HG02943 (cell line): ENCODE measurements around the gene MAB21L4.

Source experiments
- ATAC-seq: cut with Tn5 transposase; IDR thresholded peaks from one replicate; pipeline ENCODE4 v1.9.1; 2021; ENCODE audit warnings: mild to moderate bottlenecking, low read depth, moderate library complexity; ENCODE audit not compliant: unreplicated experiment

The MAB21L4 gene

DNA sequence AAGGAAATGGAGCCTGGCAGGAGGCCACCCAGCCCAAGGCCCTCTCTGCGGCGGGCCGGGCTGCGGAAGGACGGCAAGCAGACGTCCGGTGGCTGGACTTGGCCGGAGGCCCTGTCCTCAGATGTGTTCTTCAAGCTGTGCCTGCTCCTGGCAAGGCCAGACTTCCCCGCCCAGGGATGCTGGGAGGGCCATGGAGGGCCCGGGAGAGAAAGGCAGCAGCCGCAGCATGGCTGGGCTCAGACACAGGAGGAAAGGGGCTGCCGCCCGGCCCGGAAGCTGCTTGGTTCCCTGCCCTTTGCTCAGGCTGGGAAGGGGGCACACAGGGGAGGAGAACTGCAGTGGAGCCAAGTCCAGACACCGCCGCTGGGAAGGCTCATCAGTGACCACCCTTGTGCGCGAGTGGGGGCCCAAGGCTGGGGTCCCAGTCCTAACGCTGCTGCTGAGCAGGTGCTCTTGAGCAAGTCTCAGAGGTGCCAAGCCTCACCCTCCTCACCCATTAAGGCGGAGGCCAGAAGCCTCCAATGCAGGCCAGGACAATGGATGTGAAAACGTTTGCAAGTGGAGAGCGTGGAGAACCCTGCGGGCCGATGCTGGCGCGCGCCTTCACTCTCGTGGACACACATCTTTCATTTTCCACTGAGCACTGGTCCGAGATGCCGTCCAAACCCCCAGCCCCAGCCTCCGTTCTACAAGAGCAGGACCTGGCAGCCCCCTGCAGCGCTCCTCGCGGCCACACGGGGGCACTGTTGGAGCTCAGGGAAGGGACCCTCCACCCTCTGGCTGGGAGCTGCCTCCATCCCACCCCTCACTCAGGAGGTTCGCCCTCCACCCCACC is 18.1 kb upstream of the MAB21L4 start:
- no peak for ATAC-seq

DNA sequence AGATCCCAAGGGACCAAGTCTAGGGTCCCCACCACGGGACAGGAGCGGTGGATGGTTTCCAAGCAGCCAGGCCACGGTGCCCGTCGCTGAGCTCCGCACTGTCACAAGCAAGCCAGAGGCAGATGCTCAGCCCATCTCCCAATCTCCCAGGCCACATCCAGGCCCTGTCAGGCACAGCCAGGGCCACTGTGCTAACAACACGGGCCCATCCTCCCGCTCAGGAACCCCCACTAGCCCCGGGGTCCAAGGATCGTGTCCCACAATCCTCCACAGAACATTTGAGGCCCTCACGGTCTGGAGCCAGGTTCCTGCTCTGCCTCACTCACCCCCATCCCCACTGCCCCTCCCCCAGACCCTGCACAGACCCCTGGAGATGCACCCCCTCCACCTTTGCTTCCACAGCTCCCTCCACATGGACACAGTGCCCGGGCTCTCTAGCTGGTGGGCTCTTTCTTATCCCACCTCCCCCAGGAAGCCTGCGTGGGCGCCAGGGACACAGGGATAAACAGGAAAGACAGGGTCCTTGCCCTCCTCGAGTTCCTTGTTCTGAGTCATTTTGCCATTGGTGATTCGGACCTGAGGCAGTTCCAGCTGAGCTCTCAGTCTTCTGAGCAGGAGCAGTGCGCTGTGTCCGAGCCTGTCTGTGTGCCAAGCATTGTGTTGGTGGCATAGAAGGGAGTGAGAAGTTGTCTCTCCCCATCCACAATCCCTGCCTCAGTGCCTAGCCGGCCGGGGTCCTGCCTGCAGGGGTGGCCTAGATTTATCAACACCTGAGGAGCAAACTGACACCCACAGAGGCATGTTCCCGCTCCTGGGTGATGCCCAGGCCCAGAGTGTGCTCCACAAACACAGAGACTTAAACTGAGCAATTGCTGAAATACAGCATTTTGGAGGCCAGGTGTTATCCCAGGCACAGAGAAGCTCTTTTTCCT is 17.2 kb upstream of the MAB21L4 start:
- no peak for ATAC-seq

DNA sequence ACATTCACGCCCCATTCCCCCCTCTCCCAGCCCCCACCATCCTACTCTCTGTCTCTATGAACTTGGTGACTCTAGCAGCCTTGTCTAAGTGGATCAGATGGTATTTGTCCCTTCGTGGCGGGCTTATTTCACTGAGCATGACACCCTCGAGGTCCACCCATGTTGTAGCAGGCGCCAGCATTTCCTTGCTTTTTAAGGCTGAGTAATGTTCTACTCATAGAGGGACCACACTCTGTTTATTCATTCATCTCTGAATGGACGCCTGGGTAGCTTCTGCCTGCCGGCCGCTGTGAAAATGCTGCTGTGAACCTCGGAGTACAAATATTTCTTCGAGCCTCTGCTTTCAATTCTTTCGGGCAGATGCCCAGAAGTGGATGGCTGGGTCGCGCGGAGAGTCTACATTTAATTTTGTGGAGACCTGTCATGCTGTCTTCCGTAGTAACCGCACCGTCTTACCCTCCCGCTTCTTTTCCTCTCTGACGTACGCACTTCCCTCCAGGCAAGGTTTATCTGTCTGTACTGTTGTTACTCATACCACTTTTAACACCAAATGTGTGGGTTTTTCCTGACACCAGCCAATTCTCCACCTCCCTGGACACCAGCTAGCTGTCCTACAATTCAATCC is 15.8 kb upstream of the MAB21L4 start:
- ATAC-seq = no peak

DNA sequence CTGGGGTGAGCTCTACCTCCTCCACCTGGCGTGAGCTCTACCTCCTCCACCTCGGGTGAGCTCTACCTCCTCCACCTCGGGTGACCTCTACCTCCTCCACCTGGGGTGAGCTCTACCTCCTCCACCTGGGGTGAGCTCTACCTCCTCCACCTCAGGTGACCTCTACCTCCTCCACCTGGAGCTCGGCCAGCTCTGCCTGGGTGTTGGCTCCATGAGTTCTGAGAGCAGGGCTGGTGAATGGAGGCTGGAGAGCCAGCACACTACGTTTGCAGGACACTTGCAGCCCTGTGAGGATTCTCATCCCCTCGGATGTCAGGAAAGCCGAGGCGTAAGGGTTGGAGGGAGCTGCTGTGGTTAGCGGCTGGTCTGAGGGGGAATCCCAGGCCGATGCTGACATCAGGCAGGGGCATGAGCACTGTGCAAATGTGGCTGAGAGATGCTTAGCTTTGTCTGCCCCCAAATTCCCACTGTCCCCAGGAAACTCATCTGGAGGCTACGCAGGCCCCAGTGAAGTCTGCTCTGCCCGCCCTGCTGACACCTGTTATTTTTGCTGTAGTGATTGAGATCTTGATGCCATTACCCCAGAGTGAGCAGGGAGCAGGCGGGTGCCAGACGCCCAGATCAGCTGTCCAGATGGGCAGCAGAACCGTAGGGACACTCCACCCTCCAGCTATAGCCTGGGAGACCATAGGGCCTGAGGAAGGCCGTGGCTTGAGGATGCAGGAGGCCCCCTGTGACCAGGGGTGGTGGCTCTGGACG is 13.4 kb upstream of the MAB21L4 start:
- no peak for ATAC-seq

DNA sequence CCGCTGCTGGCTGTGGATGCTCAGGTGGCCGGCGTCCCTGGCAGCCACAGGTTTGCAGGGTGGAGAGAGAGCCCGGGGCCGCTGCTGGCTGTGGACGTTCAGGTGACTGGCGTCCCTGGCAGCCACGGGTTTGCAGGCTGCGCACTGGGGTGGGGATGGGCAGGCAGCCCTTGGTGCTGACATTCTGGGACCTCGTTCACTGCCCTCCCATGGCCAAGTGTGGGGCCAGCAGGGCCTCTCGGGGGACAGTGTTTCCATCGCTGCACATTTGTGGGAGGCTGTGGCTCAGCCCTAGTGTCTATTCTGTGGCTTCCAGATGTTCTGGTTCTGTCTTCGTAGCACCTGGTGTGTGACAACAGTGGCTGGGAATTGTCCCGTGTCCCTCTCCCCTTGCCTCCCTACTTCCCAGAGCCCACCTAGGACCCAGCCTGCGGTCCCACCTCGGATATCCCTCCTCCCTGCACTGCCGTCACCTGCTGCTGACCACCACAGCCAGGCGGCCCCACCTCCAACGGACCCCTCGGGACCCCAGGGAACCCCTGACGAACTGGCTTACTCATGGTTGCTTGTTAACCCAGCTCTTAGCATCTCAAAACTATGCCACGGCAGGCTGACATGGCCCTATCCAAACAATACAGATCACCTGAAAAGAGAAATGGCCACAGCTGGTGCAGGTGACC is 11.1 kb upstream of the MAB21L4 start:
- ATAC-seq = no peak

DNA sequence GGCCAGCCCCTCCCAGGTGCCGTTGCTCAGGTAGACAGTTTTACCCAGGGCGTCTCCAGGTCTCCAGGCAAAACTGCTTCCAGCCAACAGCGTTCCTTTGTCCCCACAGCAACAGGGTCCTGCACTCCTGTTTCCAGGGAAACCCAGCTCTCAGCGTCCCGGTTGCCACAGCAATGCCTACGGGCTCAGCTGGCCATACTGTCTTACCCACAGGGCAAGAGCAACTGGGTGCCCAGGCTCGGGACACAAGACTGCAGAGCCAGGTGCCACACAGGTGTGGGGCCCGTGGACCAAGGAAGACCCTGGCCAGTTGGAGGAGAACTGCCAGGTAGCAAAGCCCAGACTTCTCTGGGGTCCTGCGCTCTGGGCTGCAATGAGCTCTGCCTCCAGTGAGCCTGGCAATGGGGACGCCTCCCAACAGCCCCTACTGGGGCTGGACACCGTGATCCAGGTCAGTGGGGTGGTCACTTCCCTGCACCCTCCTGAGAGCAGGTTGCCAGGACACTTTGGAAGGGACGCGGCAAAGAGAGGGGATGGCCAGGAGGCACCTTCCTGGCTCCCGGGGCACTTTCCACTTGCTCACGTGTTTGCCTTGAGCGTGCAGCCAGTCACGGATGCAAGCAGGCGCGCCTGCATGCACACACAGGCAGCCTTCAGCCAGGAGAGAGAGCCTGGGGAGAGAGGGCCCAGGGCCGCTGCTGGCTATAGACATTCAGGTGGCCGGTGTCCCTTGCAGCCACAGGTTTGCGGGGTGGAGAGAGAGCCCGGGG is 10.4 kb upstream of the MAB21L4 start, which contains the start of gene CROCC2:
Gene CROCC2, plus strand, starts transcription at position 196 of the 770 bp plus-strand sequence. Its CDS starts 178 bp downstream, at position 374.
- no peak for ATAC-seq

DNA sequence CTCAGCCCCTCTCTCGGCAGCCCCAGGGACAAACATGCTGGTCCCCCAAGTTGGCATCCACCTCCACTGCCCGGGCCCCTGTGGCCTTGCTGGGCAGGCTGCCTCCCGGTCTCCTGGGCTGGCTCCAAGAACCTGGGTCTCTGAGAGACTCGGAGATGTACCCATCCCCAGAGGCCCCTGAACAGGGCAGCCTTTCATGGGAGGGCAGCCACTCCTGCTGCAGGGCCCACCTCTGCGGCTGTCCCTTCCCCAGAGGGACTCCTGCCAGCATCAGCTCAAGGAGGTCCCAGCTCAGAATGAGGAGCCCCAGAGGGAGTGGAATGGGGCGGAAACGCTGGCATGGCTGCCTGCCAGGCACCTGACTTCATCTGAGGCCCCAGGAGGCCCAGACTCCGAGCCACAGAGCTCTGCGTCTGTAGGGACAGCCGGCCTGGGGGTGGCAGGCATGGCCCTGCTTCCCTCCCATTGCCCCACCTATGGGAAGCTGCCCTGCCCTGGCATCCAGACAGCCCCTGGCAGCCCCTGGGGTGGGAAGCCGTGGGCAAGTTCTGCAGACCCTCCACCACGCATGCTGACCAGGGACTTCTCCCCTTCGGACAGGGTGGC is 9.3 kb upstream of the MAB21L4 start:
- ATAC-seq = no peak

DNA sequence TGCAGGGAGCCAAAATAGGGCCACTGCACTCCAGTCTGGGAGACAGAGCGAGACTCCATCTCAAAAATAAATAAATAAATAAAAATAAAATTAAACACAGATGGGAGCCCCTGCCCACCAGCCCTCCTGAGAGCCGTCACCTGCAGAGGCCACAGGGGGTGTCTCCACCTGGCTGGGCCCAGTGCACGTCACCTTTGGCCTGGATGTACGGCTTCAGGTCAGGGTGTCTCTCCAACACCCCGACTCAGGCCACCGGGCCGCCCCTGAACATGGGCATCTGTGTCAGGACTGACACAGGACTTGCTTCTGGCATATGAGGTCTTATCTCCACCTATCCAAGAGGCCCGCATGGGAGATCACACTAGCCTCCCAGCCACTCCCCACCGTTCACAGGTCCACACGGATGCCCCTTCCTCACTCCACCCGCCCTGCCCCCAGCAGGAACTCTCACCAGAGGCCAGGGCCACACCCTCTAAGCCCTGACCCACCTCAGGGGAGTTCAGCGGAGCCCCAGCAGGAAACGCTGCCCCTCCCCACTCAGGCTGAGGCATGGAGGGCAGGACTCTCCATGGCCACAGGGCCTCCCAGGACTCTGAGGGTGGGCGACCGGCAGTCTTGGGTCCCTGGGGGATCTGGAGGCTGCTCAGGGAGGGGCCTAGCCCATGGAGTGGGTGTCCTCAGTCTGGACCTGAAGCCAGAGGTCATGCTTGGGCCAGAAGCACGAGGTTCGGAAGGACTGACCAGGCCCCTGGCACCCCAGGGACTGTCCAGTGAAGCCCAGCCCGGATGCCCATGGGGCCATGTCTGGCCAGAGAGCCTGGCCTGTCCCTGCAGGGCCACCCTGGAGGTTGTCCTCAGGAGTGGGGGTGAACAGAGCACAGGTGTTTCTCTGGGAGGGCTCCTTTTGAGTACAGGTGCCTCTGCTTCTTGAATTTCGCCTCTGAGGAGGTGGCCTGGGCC is 8.5 kb upstream of the MAB21L4 start:
- no peak for ATAC-seq

DNA sequence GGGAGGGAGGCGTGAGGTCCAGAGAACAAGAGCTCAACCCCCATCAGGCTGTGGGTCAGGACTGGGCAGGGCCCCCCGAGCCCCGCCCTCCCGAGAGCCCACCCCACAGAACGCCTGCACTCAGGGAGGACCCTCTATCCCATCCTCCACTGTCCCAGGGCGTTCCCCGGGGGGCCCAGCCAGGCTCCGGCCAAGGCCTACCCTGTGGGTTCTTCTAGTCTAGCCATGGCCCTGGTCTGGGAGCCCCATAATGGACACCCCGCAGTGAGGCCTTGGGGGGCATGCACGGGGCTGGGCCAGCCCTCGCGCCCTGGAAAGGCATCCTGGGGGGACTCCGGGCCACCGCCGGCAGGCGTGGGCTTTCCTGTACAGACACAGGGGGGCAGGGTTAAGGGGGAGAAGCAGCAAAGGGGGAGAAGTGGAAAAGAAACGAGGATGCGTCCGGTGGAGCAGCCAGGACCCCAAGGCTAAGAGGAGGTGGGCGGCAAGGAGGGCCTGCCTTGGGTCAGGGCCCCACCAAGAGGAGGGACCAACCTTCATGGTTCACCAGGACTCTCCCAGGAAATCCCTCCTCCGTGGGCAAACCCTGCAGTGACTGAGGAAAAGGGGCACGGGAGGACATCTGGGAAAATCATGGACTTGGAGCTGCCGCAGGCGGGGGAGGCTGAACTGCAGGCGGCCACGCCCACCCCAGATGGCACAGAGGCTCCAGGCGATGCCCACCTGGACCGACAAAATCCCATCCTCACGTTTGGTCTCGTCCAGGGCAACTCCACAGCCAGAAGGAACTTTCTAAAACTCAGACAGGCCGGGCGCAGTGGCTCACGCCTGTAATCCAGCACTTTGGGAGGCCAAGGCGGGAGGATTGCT is 7.5 kb upstream of the MAB21L4 start:
- no peak for ATAC-seq

DNA sequence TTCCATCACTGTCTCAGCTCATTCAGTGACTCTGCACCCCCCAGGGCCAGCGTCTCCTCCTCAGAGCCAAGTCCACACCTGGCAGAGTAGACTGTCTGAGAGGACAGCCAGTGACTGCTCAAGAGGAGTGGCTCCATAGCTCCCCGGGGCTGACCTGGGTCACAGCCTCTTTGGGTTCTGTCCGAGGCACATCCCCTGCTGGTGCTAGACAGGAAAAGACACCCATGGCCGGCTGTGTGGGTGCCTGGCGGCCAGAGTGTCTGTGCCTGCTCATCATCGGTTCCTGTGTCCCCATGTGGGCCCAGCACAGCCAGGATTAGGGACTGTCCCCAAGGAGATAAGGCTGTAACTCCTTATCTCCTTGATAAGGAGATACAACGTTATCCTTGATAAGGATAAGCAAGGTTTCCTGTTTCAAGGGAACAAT is 6.7 kb upstream of the MAB21L4 start:
- no peak for ATAC-seq

DNA sequence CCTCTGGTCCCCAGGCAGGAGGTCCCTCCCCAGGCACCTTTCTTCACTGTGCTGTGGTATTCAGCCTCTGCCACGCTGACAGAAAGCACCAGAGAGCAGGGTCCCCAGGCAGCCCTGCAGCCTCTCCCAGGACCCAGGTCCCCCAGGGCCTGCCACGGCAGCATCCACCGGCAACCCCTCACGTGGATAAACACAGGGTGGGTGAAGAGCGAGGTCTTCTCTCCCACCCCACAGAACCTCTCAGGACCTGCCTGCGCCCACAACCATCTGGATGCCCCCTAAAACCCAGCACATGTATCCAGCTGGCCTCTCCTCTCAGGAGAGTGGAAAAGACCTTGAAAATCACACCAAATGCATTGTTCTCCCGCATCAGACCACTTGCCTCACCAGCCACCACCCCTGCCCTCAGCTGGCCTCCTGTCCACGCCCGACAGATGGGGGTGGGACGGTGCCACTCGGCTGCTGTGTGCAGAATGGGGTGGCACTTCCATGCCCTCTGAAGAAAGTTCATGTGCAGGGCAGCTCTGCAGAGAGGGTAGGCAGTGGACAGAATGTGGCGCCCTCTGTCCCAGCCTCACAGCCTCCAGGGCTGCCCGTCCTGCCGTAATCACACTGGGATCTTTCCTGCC is 6.1 kb upstream of the MAB21L4 start:
- no peak for ATAC-seq

DNA sequence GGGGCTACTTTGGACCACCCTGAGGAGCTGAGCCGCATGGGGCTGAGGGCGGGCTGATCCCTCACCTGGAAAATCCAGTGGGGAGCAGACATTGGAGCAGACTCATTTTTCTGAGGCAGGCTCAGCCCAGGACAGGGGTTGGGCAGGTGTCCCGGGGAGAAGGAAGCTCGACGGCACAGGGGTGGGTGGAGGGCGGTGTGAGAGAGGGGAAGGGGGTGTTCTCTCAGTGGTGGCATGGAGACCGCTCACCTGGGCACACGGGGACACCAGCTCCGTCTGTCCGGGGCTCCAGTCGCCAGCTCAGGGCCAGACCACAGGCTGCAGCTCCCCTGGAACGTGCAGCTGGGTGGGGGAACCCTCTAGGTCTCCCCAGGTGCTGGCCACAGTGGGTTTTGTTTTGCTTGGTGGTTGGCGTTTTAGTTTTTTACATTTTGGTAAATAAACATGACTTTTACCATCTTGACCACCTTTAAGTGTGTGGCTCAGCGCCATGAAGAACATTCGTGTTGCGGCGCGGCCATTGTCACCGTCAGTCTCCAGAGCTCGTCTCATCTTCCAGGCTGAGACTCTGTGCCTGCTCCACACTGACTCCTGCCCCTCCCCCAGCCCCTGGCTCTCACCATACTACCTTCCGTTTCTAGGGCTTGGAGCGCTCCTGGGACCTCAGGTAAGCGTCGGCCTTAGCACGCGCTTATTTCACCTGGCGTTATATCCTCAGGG is 4.3 kb upstream of the MAB21L4 start:
- no peak for ATAC-seq

DNA sequence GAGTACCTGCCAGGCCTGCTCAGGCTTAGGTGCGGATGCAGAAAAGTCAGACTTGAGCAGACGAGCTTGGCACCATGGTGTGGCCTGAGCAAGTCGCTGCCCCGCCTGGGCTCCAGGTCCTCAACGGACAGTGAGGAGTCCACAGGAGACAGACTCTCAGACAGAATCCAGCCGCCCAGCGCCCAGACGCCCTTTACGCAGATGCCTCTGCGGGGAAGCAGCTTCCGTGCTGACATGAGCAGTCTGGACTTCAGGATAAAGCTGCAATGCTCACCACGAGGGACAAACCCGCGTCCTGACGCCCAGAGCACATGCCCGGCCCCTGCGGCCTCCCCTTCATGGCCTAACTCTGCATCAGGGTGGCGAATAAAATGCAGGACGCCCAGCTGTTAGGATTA is 3.5 kb upstream of the MAB21L4 start:
- ATAC-seq = no peak

DNA sequence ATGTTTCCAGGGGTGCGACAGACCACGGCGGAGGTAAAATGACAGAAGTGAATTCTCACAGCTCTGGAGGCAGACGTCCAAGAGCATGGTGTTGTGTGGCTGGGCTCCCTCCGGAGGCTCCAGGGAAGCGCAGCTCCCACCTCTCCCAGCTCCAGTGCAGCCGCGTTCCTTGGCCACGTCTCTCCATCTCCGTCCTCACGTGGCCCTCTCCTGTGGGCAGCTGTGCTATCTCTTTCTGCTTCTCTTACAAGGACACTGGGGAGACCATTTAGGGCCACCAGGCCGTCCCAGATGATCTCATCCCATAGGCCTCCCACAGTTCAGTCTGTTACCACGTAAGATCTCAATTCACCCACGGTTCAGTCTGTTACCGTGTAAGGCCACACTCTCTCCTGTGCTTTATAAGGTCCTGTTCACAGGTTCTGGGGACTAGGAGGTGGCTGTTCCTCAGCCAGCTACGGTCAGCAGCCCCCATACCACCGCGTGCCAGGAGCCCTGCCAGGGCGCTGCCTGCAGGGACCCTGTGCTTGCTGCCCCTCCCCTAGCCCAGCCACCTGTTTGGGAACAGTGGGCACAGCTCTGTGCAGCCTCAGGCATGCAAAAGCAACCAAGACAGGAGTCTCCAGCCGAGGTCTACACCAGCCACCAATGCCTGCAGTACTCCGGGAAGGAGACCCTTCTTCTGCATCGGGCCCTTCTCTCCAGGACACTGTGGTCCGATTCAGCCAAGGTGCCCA is 2.9 kb upstream of the MAB21L4 start:
- ATAC-seq = no peak
